Left lung (tissue), 10 donors: ENCODE data around the gene ESPNL. TPM values are rescaled to one million over a fixed set of nuclear protein-coding genes. Genes with fewer than 3 reads are reported as not detected.
"Not testable (repeated sequence)": the region's sequence is repeated elsewhere in the genome, so short reads cannot be mapped to it uniquely, and the experiment has no call there.

Source experiments
- ATAC-seq: fragments of 200-7000 bp; cut with Tn5 transposase; one replicate; pipeline ENCODE4 v1.9.1; 2020; ENCODE audit warnings: moderate library complexity
- DNase-seq, 4 donors: peaks; one replicate each; pipeline ENCODE4 v3.0.0-alpha.2; 2013 to 2020
- H3K27ac ChIP-seq, 2 donors: fragments of 200-600 bp; sonication (generic) in 1 of 2; one replicate each; pipeline versions ENCODE4 v1.5.0 to v1.8.0; 2020 to 2021
- H3K27me3 ChIP-seq, 2 donors: fragments of 200-600 bp; sonication (generic) in 1 of 2; one replicate each; pipeline versions ENCODE4 v1.5.0 to v1.8.0; 2020 to 2021
- H3K36me3 ChIP-seq, 2 donors: fragments of 200-600 bp; sonication (generic) in 1 of 2; one replicate each; pipeline versions ENCODE4 v1.5.0 to v1.8.0; 2020 to 2021
- H3K4me1 ChIP-seq, 2 donors: fragments of 200-600 bp; one replicate each; pipeline ENCODE4 v1.8.0; 2021
- H3K4me3 ChIP-seq, 2 donors: fragments of 200-600 bp; sonication (generic) in 1 of 2; one replicate each; pipeline versions ENCODE4 v1.5.0 to v1.8.0; 2020 to 2021; ENCODE audit warnings: mild to moderate bottlenecking in 1 of 2
- H3K9me3 ChIP-seq, 2 donors: fragments of 200-600 bp; sonication (generic) in 1 of 2; one replicate each; pipeline versions ENCODE4 v1.5.0 to v1.8.0; 2020 to 2021
- intact Hi-C, 2 donors: fragments of 100-400 bp; cut with DNase I; formaldehyde crosslinking; loops; one replicate each; pipeline versions ENCODE4 v1.11.2 to v1.14.2; 2022
- polyA plus RNA-seq, 6 donors: library from polyadenylated mRNA; unstranded; fragments of 120-200 nt; gene quantifications; one replicate each; pipeline ENCODE4 v1.2.1, GENCODE V29; 2013; ENCODE audit not compliant: insufficient read length in 6 of 6
- total RNA-seq, 2 donors: library from RNA; stranded (reverse); fragmentation: NEBNext Ultra II Directional; extraction: Animal tissue kit (Norgen Biotek cat#: 25700); gene quantifications; one replicate each; pipeline ENCODE4 v1.2.1, GENCODE V29; 2021
- TF ChIP-seq, protein P1 (sequence below), 2 donors: fragments of 200-600 bp; sonication (generic) in 1 of 2; IDR thresholded peaks; one replicate each; pipeline versions ENCODE4 v1.5.0 to v1.8.0; 2021; ENCODE audit warnings: antibody characterized with exemption in 2 of 2
- donor health status: DM: no; HTN: yes; CAD: no.
- donor health status: DM: no; HTN: no; CAD: no.

Gene ESPNL
- total and polyA plus RNA-seq, 8 donors, result 0.55 to 6.7 (median 2.0) TPM

GRCh38 chr2:238169708-238170251 lies 69.6 kb downstream of the ESPNL start:
- peak overlapping the region in 1 of 2 donors; percentile 43 for H3K27ac ChIP-seq
- peaks cover 0 to 10% of the 10 kb centered on the region in 2 donors for H3K4me1 ChIP-seq
- TF ChIP-seq, protein P1, sequence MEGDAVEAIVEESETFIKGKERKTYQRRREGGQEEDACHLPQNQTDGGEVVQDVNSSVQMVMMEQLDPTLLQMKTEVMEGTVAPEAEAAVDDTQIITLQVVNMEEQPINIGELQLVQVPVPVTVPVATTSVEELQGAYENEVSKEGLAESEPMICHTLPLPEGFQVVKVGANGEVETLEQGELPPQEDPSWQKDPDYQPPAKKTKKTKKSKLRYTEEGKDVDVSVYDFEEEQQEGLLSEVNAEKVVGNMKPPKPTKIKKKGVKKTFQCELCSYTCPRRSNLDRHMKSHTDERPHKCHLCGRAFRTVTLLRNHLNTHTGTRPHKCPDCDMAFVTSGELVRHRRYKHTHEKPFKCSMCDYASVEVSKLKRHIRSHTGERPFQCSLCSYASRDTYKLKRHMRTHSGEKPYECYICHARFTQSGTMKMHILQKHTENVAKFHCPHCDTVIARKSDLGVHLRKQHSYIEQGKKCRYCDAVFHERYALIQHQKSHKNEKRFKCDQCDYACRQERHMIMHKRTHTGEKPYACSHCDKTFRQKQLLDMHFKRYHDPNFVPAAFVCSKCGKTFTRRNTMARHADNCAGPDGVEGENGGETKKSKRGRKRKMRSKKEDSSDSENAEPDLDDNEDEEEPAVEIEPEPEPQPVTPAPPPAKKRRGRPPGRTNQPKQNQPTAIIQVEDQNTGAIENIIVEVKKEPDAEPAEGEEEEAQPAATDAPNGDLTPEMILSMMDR (IDR thresholded peaks at IDR 0.05), result no peak
- DNase-seq (peak in 1 of 4 donors; percentile 34), ATAC-seq (peak; percentile 56)
- no peaks in the 10 kb centered on the region for H3K9me3 ChIP-seq
- intact Hi-C loops, result no loop called here
- H3K36me3 ChIP-seq, result peaks cover 0 to 81% of the 10 kb centered on the region in 2 donors
- H3K27me3 ChIP-seq, result peaks cover 0 to 7% of the 10 kb centered on the region in 2 donors
- no peak overlapping the region for H3K4me3 ChIP-seq

GRCh38 chr2:238170386-238171071 lies 70.4 kb downstream of the ESPNL start:
- Histone ChIP-seq H3K27ac (peak overlapping the region in 1 of 2 donors; percentile 43), H3K9me3 (no peaks in the 10 kb centered on the region), H3K4me1 (peaks cover 0 to 10% of the 10 kb centered on the region in 2 donors), H3K27me3 (no peaks in the 10 kb centered on the region), H3K36me3 (peaks cover 0 to 89% of the 10 kb centered on the region in 2 donors), H3K4me3 (no peak overlapping the region)
- TF ChIP-seq, protein P1 (IDR thresholded peaks at IDR 0.05), result no peak
- DNase-seq (no peak), ATAC-seq (no peak)
- intact Hi-C loops, result no loop called here

- H3K9me3 ChIP-seq, DNase-seq, H3K4me3 ChIP-seq, ATAC-seq, intact Hi-C loops, H3K27me3 ChIP-seq, H3K27ac ChIP-seq: not testable (repeated sequence)
- Histone ChIP-seq H3K36me3 (peaks cover 0 to 92% of the 10 kb centered on the region in 2 donors), H3K4me1 (peaks cover 0 to 10% of the 10 kb centered on the region in 2 donors)
Observed at GRCh38 chr2:238171072-238171431, 70.9 kb downstream of the ESPNL start.

GRCh38 chr2:238171575-238172187 lies 71.5 kb downstream of the ESPNL start:
- no peak overlapping the region for H3K4me3 ChIP-seq
- H3K36me3 ChIP-seq, result peaks cover 0 to 95% of the 10 kb centered on the region in 2 donors
- no peak overlapping the region for H3K27ac ChIP-seq
- no peak for DNase-seq
- no peaks in the 10 kb centered on the region for H3K9me3 ChIP-seq
- intact Hi-C loops, result no loop called here
- H3K27me3 ChIP-seq, result no peaks in the 10 kb centered on the region
- no peak for ATAC-seq
- H3K4me1 ChIP-seq, result peaks cover 0 to 10% of the 10 kb centered on the region in 2 donors
- TF ChIP-seq, protein P1 (IDR thresholded peaks at IDR 0.05), result no peak

- H3K36me3 ChIP-seq, result peaks cover 0 to 94% of the 10 kb centered on the region in 2 donors
- no peaks in the 10 kb centered on the region for H3K27me3 ChIP-seq
- H3K9me3 ChIP-seq, result no peaks in the 10 kb centered on the region
- peaks cover 0 to 10% of the 10 kb centered on the region in 2 donors for H3K4me1 ChIP-seq
- TF ChIP-seq, protein P1 (IDR thresholded peaks at IDR 0.05), result no peak
- H3K27ac ChIP-seq, result no peak overlapping the region
- DNase-seq, result no peak
- no peak for ATAC-seq
- intact Hi-C loops, result no loop called here
- H3K4me3 ChIP-seq, result no peak overlapping the region
Observed at GRCh38 chr2:238172439-238172838, 72.3 kb downstream of the ESPNL start.
